Heart left ventricle (tissue), 13 donors: Measurements from ENCODE around the gene MICOS13.

Source experiments
- CTCF ChIP-seq, 12 donors: fragments of 200-600 bp; sonication (generic) in 4 of 12; IDR thresholded peaks; one replicate each; pipeline versions ENCODE4 v1.5.0 to v1.8.0; 2018 to 2022; ENCODE audit warnings: antibody characterized with exemption in 12 of 12, mild to moderate bottlenecking in 5 of 12
- POLR2A ChIP-seq, 2 donors: fragments of 450-650 bp; IDR thresholded peaks; one replicate each; pipeline ENCODE4 v1.6.1; 2017; ENCODE audit warnings: antibody characterized with exemption in 2 of 2, mild to moderate bottlenecking in 2 of 2, moderate library complexity in 2 of 2
- donor health status: ischemic (EF 13 %, LVEDD 7.1; RV severe dilation, severe dysfunction).
- donor health status: DM: no; HTN: yes; CAD: no.
- donor health status: DM: no; HTN: no; CAD: no.
- donor health status: ischemic (EF 25% LVEDD 6.9; RV normal size, moderate dysfunction).
- donor health status: ischemic (EF 25% LVEDD 5.7; RV mildly dilated, moderate dysfunction).
- donor health status: ischemic (EF 35%, LVEDD 5.7; RV mildly dilated, moderate dysfunction).
- donor health status: nonischemic (EF 11% LVEDD 7.7; RV severe dilation, severe dysfunction).
- donor health status: DM: yes; HTN: yes; CAD: no.
- donor health status: PGD.
- donor health status: ischemic (EF 29% LVEDD 5.4; RV normal size, mild dysfunction).
- donor health status: nonischemic (EF 23%, LVEDD 6.1; RV moderate dilation, normal function).

DNA sequence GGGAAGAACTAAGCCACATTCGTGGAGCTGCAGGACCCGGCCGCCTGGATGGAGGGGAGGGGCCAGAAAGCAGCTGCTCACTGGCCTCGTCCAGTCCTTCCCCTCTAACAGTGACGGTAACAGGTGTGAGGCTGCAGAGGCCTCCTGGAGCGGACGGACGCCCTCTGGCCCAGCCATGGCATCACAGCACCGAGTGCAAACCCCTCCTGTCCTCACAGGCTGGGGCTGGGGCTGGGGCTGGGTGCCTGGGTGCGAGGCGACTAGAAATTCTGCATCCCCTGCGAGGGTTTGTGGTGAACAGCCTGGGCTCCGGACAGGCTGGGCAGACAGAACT lies 3.6 kb downstream of the MICOS13 start:
- TF ChIP-seq POLR2A (IDR thresholded peaks at IDR 0.05) (no peak), CTCF (IDR thresholded peaks at IDR 0.05) (no peak)
